Nephron (organoid): ENCODE measurements around the gene PHLDB3.
"Not testable (repeated sequence)": the region's sequence is repeated elsewhere in the genome, so short reads cannot be mapped to it uniquely, and the experiment has no call there.

Experiments used
- H3K27ac Mint-ChIP-seq, 3 experiments: 2 replicates each; pipeline ENCODE4 v1.8.0; 2020; ENCODE audit warnings: mixed read lengths in 3 of 3, mild to moderate bottlenecking in 2 of 3, moderate library complexity in 1 of 3
- H3K27me3 Mint-ChIP-seq: 2 replicates; pipeline ENCODE4 v1.8.0; 2021; ENCODE audit warnings: low read depth, mild to moderate bottlenecking, moderate library complexity, mixed read lengths
- H3K36me3 Mint-ChIP-seq: 2 replicates; pipeline ENCODE4 v1.8.0; 2020; ENCODE audit warnings: low read depth, mixed read lengths
- H3K4me1 Mint-ChIP-seq: 2 replicates; pipeline ENCODE4 v1.8.0; 2020; ENCODE audit warnings: mixed read lengths
- H3K4me3 Mint-ChIP-seq, 3 experiments: 2 replicates each; pipeline ENCODE4 v1.8.0; 2020; ENCODE audit warnings: mild to moderate bottlenecking in 3 of 3, mixed read lengths in 3 of 3, moderate library complexity in 2 of 3
- H3K9me3 Mint-ChIP-seq: 2 replicates; pipeline ENCODE4 v1.8.0; 2020; ENCODE audit warnings: mixed read lengths
- TF ChIP-seq, protein P1 (sequence below), 3 experiments: fragments of 200-600 bp; sonication (generic); IDR thresholded peaks; one replicate each; pipeline ENCODE4 v1.5.0; 2021; ENCODE audit warnings: antibody characterized with exemption in 3 of 3; ENCODE audit not compliant: unreplicated experiment in 3 of 3

PHLDB3 gene

DNA sequence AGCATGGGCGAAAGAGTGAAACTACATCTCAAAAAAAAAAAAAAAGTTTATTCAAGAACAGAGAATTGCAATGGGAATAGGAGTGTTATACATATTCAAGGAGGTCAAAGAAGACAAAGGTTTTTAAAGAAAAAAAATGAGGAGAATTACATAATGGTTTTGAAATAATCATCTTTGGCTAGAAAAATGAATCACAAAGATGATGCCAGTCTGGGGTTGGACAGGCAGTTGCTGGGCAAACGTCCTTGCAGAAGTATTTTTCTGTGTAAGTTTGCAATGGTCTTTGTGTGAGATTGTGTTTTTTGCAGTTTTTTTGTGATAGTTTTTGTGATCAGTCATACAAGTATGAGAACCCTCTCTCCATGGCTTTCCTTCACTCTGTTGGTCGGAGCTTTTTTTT lies 62.8 kb downstream of the PHLDB3 start:
- H3K27ac Mint-ChIP-seq = no peak overlapping the region
- H3K27me3 Mint-ChIP-seq = peaks cover 20% of the 10 kb centered on the region
- H3K36me3 Mint-ChIP-seq = no peaks in the 10 kb centered on the region
- no peaks in the 10 kb centered on the region for H3K9me3 Mint-ChIP-seq
- TF ChIP-seq, protein P1, sequence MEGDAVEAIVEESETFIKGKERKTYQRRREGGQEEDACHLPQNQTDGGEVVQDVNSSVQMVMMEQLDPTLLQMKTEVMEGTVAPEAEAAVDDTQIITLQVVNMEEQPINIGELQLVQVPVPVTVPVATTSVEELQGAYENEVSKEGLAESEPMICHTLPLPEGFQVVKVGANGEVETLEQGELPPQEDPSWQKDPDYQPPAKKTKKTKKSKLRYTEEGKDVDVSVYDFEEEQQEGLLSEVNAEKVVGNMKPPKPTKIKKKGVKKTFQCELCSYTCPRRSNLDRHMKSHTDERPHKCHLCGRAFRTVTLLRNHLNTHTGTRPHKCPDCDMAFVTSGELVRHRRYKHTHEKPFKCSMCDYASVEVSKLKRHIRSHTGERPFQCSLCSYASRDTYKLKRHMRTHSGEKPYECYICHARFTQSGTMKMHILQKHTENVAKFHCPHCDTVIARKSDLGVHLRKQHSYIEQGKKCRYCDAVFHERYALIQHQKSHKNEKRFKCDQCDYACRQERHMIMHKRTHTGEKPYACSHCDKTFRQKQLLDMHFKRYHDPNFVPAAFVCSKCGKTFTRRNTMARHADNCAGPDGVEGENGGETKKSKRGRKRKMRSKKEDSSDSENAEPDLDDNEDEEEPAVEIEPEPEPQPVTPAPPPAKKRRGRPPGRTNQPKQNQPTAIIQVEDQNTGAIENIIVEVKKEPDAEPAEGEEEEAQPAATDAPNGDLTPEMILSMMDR (IDR thresholded peaks at IDR 0.05; ENCODE audit: unreplicated experiment in 3 of 3) = no peak
- H3K4me1 Mint-ChIP-seq = peaks cover 10% of the 10 kb centered on the region
- H3K4me3 Mint-ChIP-seq = no peak overlapping the region

DNA sequence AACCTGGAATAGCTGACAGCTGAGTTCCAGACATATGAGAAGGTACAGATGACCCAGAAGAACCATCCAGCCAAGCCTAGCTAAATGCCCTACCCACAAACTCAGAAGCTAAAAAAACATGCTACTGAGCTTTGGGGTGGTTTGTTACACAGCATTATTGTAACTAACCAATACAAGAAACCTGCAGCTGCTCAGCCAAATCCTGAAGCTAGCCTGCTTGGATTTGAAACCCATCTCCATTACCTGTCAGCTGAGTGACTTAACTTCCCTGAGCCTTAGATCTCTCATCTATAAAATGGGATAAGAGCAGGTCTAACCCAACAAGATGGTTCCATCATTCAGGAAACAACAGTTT lies 64.9 kb downstream of the PHLDB3 start:
- H3K4me1 Mint-ChIP-seq = peaks cover 15% of the 10 kb centered on the region
- no peaks in the 10 kb centered on the region for H3K9me3 Mint-ChIP-seq
- TF ChIP-seq, protein P1 (IDR thresholded peaks at IDR 0.05; ENCODE audit: unreplicated experiment in 3 of 3) = no peak
- peaks cover 25% of the 10 kb centered on the region for H3K27me3 Mint-ChIP-seq
- H3K36me3 Mint-ChIP-seq = no peaks in the 10 kb centered on the region
- no peak overlapping the region for H3K27ac Mint-ChIP-seq
- no peak overlapping the region for H3K4me3 Mint-ChIP-seq

DNA sequence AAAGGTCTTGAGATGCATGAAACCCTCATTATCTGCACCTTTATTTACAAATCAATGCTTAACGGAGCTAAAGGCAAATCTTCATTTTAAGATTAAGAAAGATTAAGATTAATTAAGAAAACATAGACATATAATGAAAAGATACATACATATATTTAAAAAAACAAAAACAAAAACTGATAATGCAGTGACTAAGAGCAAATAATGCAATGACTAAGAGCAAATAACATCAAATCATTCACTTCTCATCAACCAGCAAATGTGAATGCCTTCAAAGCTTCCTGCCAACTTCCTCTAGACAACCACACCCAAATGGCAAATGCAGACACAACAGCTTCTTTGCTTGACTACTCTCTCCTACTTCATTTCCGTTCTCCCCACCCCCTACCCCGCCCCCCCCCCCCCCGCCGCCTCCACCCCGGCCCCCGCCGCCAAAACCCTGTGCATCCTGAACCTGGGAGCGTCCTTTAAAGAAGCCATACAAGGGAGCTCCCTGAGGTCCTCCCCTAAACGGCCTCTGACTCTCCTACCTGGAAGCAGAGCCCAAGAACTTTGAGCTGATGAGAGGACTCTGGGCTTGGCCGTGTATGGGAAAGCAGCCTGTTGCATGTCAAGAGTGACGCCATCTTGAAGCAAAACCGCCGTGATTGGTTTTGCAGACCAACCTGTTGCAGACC lies 65.4 kb downstream of the PHLDB3 start:
- no peaks in the 10 kb centered on the region for H3K36me3 Mint-ChIP-seq
- peaks cover 15% of the 10 kb centered on the region for H3K4me1 Mint-ChIP-seq
- peaks cover 25% of the 10 kb centered on the region for H3K27me3 Mint-ChIP-seq
- H3K27ac Mint-ChIP-seq = peak overlapping the region; percentile 37 to 66 (median 65)
- no peak overlapping the region for H3K4me3 Mint-ChIP-seq
- TF ChIP-seq, protein P1 (IDR thresholded peaks at IDR 0.05; ENCODE audit: unreplicated experiment in 3 of 3) = no peak
- no peaks in the 10 kb centered on the region for H3K9me3 Mint-ChIP-seq

DNA sequence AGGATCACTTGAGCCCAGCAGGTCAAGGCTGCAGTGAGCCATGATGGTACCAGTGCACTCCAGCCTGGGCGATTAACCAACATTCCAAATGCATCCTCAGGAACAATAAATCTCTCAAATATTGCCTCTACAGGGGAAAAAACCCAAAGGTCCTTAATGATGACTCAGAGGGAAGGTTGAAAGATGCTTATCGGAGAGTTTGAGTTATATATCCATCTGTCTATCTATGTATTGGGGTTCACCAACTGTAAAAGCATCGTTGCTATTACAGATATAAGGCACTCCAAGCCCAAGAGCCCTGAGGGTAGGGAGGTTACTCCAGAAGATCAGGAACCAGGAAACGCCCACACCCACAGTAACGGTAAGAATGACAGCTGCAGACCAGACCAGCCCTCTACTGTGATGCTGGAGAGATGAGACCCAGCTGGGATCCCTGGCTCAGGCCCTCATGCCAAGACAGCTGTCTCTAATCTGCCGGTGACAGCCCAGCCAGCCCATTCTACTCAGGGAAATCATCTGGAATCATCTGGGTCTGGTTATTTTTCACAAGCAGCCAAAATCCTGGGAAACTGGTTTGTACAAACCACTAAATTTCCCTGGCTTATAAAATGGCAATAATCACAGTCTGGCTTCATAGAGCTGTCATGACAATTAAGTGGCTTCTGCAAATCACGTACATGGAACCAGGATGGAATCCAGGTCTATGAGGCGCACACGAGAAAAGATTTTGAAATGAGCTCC lies 66.1 kb downstream of the PHLDB3 start:
- no peaks in the 10 kb centered on the region for H3K9me3 Mint-ChIP-seq
- peaks cover 15% of the 10 kb centered on the region for H3K4me1 Mint-ChIP-seq
- peaks cover 25% of the 10 kb centered on the region for H3K27me3 Mint-ChIP-seq
- H3K36me3 Mint-ChIP-seq = no peaks in the 10 kb centered on the region
- peak overlapping the region; percentile 37 to 66 (median 65) for H3K27ac Mint-ChIP-seq
- H3K4me3 Mint-ChIP-seq = no peak overlapping the region
- TF ChIP-seq, protein P1 (IDR thresholded peaks at IDR 0.05; ENCODE audit: unreplicated experiment in 3 of 3) = no peak

DNA sequence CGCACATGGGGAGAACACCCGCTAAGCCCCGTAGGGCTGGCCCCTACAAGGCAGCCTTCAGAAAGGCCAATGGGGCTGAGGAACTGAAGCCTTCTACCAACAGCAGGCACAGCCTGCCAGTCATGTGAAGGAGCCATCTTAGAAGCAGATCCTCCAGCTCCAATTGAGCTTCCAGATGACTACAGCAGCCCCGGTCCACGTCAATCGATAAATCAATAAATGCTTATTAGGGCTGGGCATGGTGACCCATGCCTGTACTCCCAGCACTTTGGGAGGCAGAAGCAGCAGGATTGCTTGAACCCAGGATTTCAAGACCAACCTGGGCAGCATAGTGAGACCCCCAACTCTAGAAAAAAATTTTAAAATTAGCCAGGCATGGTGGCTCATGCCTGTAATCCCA lies 66.8 kb downstream of the PHLDB3 start:
- H3K27ac Mint-ChIP-seq = no peak overlapping the region

DNA sequence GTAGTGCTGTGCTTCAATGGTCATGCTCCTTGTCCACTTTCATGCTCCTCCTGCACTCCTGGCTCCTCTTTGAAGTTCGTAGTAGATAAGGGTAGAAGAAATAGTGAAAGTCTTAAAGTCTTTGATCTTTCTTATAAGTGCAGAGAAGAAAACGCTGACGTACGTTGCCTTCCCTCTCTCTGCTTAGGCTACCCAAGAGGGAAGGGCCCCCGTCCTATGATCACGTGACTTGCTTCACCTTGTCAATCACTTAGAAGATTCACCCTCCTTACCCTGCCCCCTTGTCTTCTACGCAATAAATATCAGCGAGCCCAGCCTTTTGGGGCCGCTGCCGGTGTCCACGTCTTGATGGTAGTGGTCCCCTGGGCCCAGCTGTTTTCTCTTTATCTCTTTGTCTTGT lies 67.3 kb downstream of the PHLDB3 start:
- H3K27ac Mint-ChIP-seq = not testable (repeated sequence)
- peaks cover 15% of the 10 kb centered on the region for H3K4me1 Mint-ChIP-seq
- peaks cover 17% of the 10 kb centered on the region for H3K27me3 Mint-ChIP-seq

More for the DNA sequence above, 66.8 kb downstream of the PHLDB3 start:
- Mint-ChIP-seq H3K4me1 (peaks cover 15% of the 10 kb centered on the region), H3K27me3 (peaks cover 19% of the 10 kb centered on the region), H3K9me3 (no peaks in the 10 kb centered on the region), H3K36me3 (no peaks in the 10 kb centered on the region), H3K4me3 (no peak overlapping the region)
- TF ChIP-seq, protein P1 (IDR thresholded peaks at IDR 0.05; ENCODE audit: unreplicated experiment in 3 of 3) = no peak

More for the DNA sequence above, 67.3 kb downstream of the PHLDB3 start:
- H3K4me3 Mint-ChIP-seq, H3K36me3 Mint-ChIP-seq, H3K9me3 Mint-ChIP-seq: not testable (repeated sequence)
